GM12878 (cell line): ENCODE results near the gene PEF1. TPM values are rescaled to one million over a fixed set of nuclear protein-coding genes. Genes with fewer than 3 reads are reported as not detected.
A peak's percentile ranks its signal among the peaks of the same experiment; 100 is the strongest.

Experiments
- ATAC-seq: fragments of 200-7000 bp; cut with Tn5 transposase; 3 replicates; pipeline ENCODE4 v1.9.1; 2020; ENCODE audit warnings: mild to moderate bottlenecking, moderate library complexity
- BruUV-seq: library from RNA; stranded (reverse); fragments of 400-500 nt; replicated peaks from 2 replicates; lab custom pipeline; 2021; lab: Mats Ljungman, UMichigan
- CTCF ChIA-PET: fragments of 300-600 bp; sonication (Branson Sonifier 250); formaldehyde crosslinking; extraction: SDS; loops from one replicate; lab custom pipeline; 2021; ENCODE audit warnings: inconsistent platforms; lab: Yijun Ruan, JAX
- POLR2A ChIA-PET: fragments of 350-600 bp; formaldehyde crosslinking; extraction: SDS; loops from one replicate; lab custom pipeline; 2021; ENCODE audit warnings: inconsistent platforms; lab: Charles Lee
- RAD21 ChIA-PET: fragments of 300-600 bp; sonication (Branson Sonifier 250); formaldehyde crosslinking; loops from one replicate; lab custom pipeline; 2023; ENCODE audit warnings: antibody characterized with exemption; ENCODE audit not compliant: unreplicated experiment; lab: Charles Lee
- SMC1A ChIA-PET: fragments of 300-600 bp; sonication (Branson Sonifier 250); formaldehyde crosslinking; loops from one replicate; lab custom pipeline; 2023; ENCODE audit not compliant: unreplicated experiment, uncharacterized antibody; lab: Charles Lee
- DNase-seq: peaks from one replicate; pipeline ENCODE4 v3.0.0-alpha.2; 2011; ENCODE audit warnings: low read depth, low spot score
- FAIRE-seq: peaks from 3 replicates; lab custom pipeline; 2011; peaks lifted over from hg19 to GRCh38; lab: Jason Lieb, UNC
- H2AFZ ChIP-seq: 2 replicates; pipeline ENCODE4 v1.6.0; 2011; ENCODE audit warnings: low read depth, low read length, control low read depth; ENCODE audit not compliant: control insufficient read depth
- H3K27ac ChIP-seq: 2 replicates; pipeline ENCODE4 v1.5.1; 2011; ENCODE audit warnings: control low read depth; ENCODE audit not compliant: control insufficient read depth, insufficient read depth
- H3K27me3 ChIP-seq, 2 experiments: replicated peaks in 1 of 2; 2 replicates each; pipeline versions ENCODE4 v1.6.0 to v1.6.1; 2011; ENCODE audit warnings: low read length in 1 of 2; ENCODE audit not compliant: control insufficient read depth in 2 of 2, insufficient read depth in 2 of 2
- H3K36me3 ChIP-seq, 2 experiments: 2 replicates each; pipeline ENCODE4 v1.5.1; 2011; ENCODE audit warnings: low read length in 1 of 2; ENCODE audit not compliant: control insufficient read depth in 2 of 2, insufficient read depth in 2 of 2
- H3K4me1 ChIP-seq: 2 replicates; pipeline ENCODE4 v1.6.1; 2011; ENCODE audit warnings: mild to moderate bottlenecking, low read length, moderate library complexity, mixed read lengths; ENCODE audit not compliant: control insufficient read depth, insufficient read depth
- H3K4me2 ChIP-seq: 2 replicates; pipeline ENCODE4 v1.6.0; 2011; ENCODE audit warnings: control low read depth; ENCODE audit not compliant: control insufficient read depth, insufficient read depth
- H3K4me3 ChIP-seq: fragments of 200-600 bp; sonication (generic); 2 replicates; pipeline ENCODE4 v1.5.1; 2016
- H3K79me2 ChIP-seq: 2 replicates; pipeline ENCODE4 v1.6.0; 2011; ENCODE audit warnings: low read length; ENCODE audit not compliant: control insufficient read depth, insufficient read depth
- H3K9ac ChIP-seq: 2 replicates; pipeline ENCODE4 v1.8.0; 2011; ENCODE audit warnings: low read length, control low read depth, mixed read lengths; ENCODE audit not compliant: control insufficient read depth, insufficient read depth
- H3K9me3 ChIP-seq: replicated peaks from 3 replicates; pipeline ENCODE4 v1.5.1; 2011; ENCODE audit warnings: mild to moderate bottlenecking, low read length; ENCODE audit not compliant: control insufficient read depth, insufficient read depth
- H4K20me1 ChIP-seq: 2 replicates; pipeline ENCODE4 v1.6.0; 2011; ENCODE audit not compliant: control insufficient read depth, insufficient read depth
- CBFB ChIP-seq: IDR thresholded peaks from 2 replicates; pipeline ENCODE4 v1.6.1; 2016; ENCODE audit warnings: antibody characterized with exemption, low read depth
- CEBPB ChIP-seq, 2 experiments: fragments of 150-350 bp in 1 of 2; IDR thresholded peaks; 2 replicates each; pipeline ENCODE4 v1.6.1; 2012 to 2014; ENCODE audit warnings: low read depth in 2 of 2, low read length in 2 of 2, borderline replicate concordance in 1 of 2, inconsistent platforms in 1 of 2
- EZH2 ChIP-seq: IDR thresholded peaks from 2 replicates; pipeline ENCODE4 v1.6.1; 2012; ENCODE audit warnings: low read depth, mild to moderate bottlenecking, control low read depth, inconsistent platforms, low read length, borderline replicate concordance; ENCODE audit not compliant: control insufficient read depth
- MEF2B ChIP-seq: fragments of 450-650 bp; IDR thresholded peaks from 2 replicates; pipeline ENCODE4 v1.6.1; 2018; ENCODE audit warnings: mild to moderate bottlenecking, moderate library complexity; ENCODE audit not compliant: partially characterized antibody, poor library complexity, severe bottlenecking
- MYB ChIP-seq: fragments of 150-350 bp; IDR thresholded peaks from 2 replicates; pipeline ENCODE4 v1.6.1; 2014; ENCODE audit warnings: mild to moderate bottlenecking, low read depth, low read length, borderline replicate concordance
- NFIC ChIP-seq: IDR thresholded peaks from 2 replicates; pipeline ENCODE4 v1.6.1; 2012; ENCODE audit warnings: low read depth, mild to moderate bottlenecking, inconsistent platforms, low read length, moderate library complexity
- POLR2AphosphoS2 ChIP-seq: IDR thresholded peaks from 2 replicates; pipeline ENCODE4 v1.6.1; 2011; ENCODE audit warnings: low read depth, mild to moderate bottlenecking, low read length, improper control_type of control experiment, moderate library complexity
- YY1 ChIP-seq: IDR thresholded peaks from 2 replicates; pipeline ENCODE4 v1.6.1; 2011; ENCODE audit warnings: low read depth, mild to moderate bottlenecking, low read length
- ZNF207 ChIP-seq: fragments of 450-650 bp; IDR thresholded peaks from 2 replicates; pipeline ENCODE4 v1.6.1; 2014; ENCODE audit warnings: antibody characterized with exemption, mild to moderate bottlenecking, borderline replicate concordance
- WGBS: methylation state at CpG from one replicate; pipeline ENCODE4 v1.1.6; 2016; ENCODE audit warnings: low lambda C conversion rate; ENCODE audit not compliant: insufficient replicate concordance, insufficient coverage; ENCODE audit errors: missing lambda C conversion rate; 5-methylcytosine and 5-hydroxymethylcytosine counted together
- in situ Hi-C: fragments of 300-500 bp; cut with MboI; formaldehyde crosslinking; loops from 9 replicates; pipeline ENCODE4 v1.14.3; 2018; ENCODE audit warnings: mixed read lengths
- intact Hi-C: fragments of 100-400 bp; cut with micrococcal nuclease; formaldehyde crosslinking; loops from one replicate; pipeline ENCODE4 v1.14.2; 2022; ENCODE audit not compliant: unreplicated experiment
- polyA plus RNA-seq, 11 experiments: library from polyadenylated mRNA; depleted of rRNA in 4 of 11; unstranded in 6 of 11; stranded (reverse) in 5 of 11; fragments of >200 nt; fragmentation: Nextera tagmentation in 4 of 11; fragmentation: Illumina TruSeq in 1 of 11; extraction: Ambion mirVana in 4 of 11; extraction: Trizol in 1 of 11; gene quantifications; 1 replicate in 1 of 11; 2 replicates in 10 of 11; pipeline versions ENCODE4 v1.2.1 to v1.2.3, GENCODE V29; 2011 to 2016; ENCODE audit warnings: inconsistent platforms in 2 of 11, missing spikeins in 2 of 11, low read depth in 1 of 11
- total RNA-seq, 4 experiments: library from RNA; depleted of rRNA in 3 of 4; stranded (reverse); fragments of >200 nt in 3 of 4; fragmentation: Illumina TruSeq in 1 of 4; extraction: Trizol in 1 of 4; gene quantifications; 2 replicates each; pipeline versions ENCODE4 v1.2.1 to v1.2.3, GENCODE V29; 2013 to 2021
- TF ChIP-seq, protein P1 (sequence below): fragments of 150-350 bp; IDR thresholded peaks from 2 replicates; pipeline ENCODE4 v1.6.1; 2014; ENCODE audit warnings: mild to moderate bottlenecking, low read depth, low read length
- TF ChIP-seq, protein P2 (sequence below): fragments of 150-350 bp; IDR thresholded peaks from 2 replicates; pipeline ENCODE4 v1.6.1; 2016; ENCODE audit warnings: low read depth, low read length
- TF ChIP-seq, protein P3 (sequence below): fragments of 450-650 bp; IDR thresholded peaks from 2 replicates; pipeline ENCODE4 v1.6.1; 2018; ENCODE audit warnings: mild to moderate bottlenecking, low read depth, moderate library complexity; ENCODE audit not compliant: partially characterized antibody

The PEF1 gene
- total and polyA plus RNA-seq, 10 of the 15 experiments (the other 5 are each of a cell fraction or from before 2014, with no cell fraction given) = 27.1 to 107 (median 79.0) TPM

DNA sequence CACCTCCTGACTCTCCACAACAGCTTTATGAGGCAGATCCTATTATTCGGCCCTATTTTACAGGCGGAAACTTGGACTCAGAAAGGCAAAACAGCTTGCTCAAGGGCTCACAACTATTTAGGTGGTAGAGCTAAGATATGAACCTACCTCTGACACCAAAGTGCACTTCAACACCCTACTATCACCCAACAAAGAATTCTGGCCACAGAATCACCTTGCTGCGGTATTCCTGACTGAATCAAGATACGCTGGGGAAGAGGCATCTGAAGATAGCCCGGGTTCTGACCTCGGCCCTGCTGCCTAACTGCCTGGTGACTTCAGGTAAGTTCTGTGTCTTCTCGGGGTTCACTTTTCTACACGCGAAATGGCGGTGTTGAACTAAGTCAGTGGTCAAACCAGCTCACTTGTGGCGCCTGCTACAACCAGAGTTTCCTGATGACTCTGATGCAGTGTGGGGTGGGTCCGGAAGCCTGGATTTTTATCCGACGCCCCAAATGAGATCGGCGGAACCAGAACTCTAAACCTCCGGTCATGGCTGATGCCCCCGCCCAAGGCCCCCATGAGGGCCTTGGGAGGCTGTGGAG lies 608 bp downstream of the PEF1 start:
- POLR2A ChIA-PET = interaction anchor here (1.0 kb wide), 1 partner anchor 26 kb away, joined by 3 read pairs; no protein-coding TSS in a partner anchor
- ATAC-seq (peak; percentile 69), FAIRE-seq (no peak), DNase-seq (no peak)
- SMC1A ChIA-PET = interaction anchor here (0.8 to 1.8 kb wide), 7 partner anchors 15 to 221 kb away, joined by 3 to 6 read pairs (median 3); partner anchors contain the start of gene HCRTR1
- Histone ChIP-seq H3K4me1 (peaks cover 7% of the 10 kb centered on the region), H3K36me3 (no peaks in the 10 kb centered on the region), H3K9ac (peak overlapping the region; percentile 89), H4K20me1 (no peaks in the 10 kb centered on the region), H3K4me3 (peak overlapping the region; percentile 78), H3K9me3 (no peaks in the 10 kb centered on the region), H3K27me3 (no peaks in the 10 kb centered on the region), H2AFZ (peak overlapping the region; percentile 84), H3K27ac (peak overlapping the region; percentile 92), H3K4me2 (peak overlapping the region; percentile 82), H3K79me2 (peaks cover 44% of the 10 kb centered on the region)
- in situ Hi-C loops (no loop called here), intact Hi-C loops (no loop called here)
- RAD21 ChIA-PET = interaction anchor here (1.0 to 2.1 kb wide), 6 partner anchors 22 to 249 kb away, joined by 3 to 11 read pairs (median 4); no protein-coding TSS in a partner anchor
- no TSS peak for BruUV-seq
- CTCF ChIA-PET = interaction anchor here (1.0 to 3.2 kb wide), 11 partner anchors 9 to 223 kb away, joined by 3 to 14 read pairs (median 7); partner anchors contain the start of gene COL16A1
- 3% methylated on average over 18 of the region's 18 CpGs for WGBS
- TF ChIP-seq NFIC (no peak), POLR2AphosphoS2 (no peak), MEF2B (no peak), CEBPB (IDR thresholded peaks at IDR 0.05; ENCODE audit: borderline replicate concordance in 1 of 2, low read depth in 2 of 2, low read length in 2 of 2) (no peak), YY1 (peak; percentile 79), MYB (no peak), EZH2 (no peak), ZNF207 (0 out of 2 replicates have a peak, but pooled peaks have one; percentile 79), CBFB (no peak)
- TF ChIP-seq, protein P1, sequence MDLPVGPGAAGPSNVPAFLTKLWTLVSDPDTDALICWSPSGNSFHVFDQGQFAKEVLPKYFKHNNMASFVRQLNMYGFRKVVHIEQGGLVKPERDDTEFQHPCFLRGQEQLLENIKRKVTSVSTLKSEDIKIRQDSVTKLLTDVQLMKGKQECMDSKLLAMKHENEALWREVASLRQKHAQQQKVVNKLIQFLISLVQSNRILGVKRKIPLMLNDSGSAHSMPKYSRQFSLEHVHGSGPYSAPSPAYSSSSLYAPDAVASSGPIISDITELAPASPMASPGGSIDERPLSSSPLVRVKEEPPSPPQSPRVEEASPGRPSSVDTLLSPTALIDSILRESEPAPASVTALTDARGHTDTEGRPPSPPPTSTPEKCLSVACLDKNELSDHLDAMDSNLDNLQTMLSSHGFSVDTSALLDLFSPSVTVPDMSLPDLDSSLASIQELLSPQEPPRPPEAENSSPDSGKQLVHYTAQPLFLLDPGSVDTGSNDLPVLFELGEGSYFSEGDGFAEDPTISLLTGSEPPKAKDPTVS = no peak
- TF ChIP-seq, protein P2, sequence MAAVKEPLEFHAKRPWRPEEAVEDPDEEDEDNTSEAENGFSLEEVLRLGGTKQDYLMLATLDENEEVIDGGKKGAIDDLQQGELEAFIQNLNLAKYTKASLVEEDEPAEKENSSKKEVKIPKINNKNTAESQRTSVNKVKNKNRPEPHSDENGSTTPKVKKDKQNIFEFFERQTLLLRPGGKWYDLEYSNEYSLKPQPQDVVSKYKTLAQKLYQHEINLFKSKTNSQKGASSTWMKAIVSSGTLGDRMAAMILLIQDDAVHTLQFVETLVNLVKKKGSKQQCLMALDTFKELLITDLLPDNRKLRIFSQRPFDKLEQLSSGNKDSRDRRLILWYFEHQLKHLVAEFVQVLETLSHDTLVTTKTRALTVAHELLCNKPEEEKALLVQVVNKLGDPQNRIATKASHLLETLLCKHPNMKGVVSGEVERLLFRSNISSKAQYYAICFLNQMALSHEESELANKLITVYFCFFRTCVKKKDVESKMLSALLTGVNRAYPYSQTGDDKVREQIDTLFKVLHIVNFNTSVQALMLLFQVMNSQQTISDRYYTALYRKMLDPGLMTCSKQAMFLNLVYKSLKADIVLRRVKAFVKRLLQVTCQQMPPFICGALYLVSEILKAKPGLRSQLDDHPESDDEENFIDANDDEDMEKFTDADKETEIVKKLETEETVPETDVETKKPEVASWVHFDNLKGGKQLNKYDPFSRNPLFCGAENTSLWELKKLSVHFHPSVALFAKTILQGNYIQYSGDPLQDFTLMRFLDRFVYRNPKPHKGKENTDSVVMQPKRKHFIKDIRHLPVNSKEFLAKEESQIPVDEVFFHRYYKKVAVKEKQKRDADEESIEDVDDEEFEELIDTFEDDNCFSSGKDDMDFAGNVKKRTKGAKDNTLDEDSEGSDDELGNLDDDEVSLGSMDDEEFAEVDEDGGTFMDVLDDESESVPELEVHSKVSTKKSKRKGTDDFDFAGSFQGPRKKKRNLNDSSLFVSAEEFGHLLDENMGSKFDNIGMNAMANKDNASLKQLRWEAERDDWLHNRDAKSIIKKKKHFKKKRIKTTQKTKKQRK = no peak
- TF ChIP-seq, protein P3, sequence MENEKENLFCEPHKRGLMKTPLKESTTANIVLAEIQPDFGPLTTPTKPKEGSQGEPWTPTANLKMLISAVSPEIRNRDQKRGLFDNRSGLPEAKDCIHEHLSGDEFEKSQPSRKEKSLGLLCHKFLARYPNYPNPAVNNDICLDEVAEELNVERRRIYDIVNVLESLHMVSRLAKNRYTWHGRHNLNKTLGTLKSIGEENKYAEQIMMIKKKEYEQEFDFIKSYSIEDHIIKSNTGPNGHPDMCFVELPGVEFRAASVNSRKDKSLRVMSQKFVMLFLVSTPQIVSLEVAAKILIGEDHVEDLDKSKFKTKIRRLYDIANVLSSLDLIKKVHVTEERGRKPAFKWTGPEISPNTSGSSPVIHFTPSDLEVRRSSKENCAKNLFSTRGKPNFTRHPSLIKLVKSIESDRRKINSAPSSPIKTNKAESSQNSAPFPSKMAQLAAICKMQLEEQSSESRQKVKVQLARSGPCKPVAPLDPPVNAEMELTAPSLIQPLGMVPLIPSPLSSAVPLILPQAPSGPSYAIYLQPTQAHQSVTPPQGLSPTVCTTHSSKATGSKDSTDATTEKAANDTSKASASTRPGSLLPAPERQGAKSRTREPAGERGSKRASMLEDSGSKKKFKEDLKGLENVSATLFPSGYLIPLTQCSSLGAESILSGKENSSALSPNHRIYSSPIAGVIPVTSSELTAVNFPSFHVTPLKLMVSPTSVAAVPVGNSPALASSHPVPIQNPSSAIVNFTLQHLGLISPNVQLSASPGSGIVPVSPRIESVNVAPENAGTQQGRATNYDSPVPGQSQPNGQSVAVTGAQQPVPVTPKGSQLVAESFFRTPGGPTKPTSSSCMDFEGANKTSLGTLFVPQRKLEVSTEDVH = no peak
